AG08395 (cell line): ENCODE measurements around the gene SMG6.

Source experiments
- DNase-seq: peaks from one replicate; pipeline ENCODE4 v3.0.0; 2012; ENCODE audit warnings: mixed read lengths, low spot score

SMG6 gene

DNA sequence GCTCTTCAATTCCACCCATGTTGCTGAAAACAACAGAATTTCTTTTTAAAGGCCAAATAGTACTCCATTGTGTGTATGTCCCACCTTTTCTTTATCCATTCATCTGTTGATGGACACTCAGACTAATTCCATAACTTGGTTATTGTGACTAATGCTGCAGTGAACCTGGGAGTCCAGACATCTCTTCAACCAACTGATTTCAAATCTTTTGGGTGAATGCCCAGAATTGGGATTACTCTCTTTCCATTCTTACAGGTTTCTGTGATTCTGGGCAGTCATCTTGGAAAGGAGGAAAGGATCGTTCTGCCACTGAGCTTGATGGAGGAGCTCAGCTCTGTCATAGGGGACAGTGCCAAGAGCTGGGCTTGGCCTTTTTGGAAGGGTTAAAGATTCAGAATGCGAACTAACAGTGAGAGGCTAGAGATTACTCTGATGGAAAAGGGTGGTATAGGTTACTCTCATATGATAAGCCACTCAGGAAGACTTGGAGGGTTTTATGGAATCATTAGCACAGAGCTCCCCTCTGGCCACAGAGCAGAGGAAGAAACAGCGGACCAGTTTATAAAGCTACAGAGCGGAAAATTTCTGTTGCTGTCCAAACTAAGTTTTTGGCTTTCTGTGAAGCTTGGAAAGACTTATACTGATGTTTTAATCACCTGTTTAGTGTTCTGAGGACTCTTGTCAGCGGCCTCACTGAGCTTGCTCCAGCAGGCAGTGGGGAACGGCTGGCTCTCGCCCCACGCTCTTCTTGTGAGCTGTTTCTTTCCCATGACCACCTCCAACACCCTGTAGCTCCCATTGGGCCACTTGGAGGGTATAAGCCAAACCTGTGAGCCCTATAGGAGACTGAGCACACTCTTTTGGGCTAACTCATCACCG is 200.4 kb downstream of the SMG6 start:
- peak; percentile 48 for DNase-seq

DNA sequence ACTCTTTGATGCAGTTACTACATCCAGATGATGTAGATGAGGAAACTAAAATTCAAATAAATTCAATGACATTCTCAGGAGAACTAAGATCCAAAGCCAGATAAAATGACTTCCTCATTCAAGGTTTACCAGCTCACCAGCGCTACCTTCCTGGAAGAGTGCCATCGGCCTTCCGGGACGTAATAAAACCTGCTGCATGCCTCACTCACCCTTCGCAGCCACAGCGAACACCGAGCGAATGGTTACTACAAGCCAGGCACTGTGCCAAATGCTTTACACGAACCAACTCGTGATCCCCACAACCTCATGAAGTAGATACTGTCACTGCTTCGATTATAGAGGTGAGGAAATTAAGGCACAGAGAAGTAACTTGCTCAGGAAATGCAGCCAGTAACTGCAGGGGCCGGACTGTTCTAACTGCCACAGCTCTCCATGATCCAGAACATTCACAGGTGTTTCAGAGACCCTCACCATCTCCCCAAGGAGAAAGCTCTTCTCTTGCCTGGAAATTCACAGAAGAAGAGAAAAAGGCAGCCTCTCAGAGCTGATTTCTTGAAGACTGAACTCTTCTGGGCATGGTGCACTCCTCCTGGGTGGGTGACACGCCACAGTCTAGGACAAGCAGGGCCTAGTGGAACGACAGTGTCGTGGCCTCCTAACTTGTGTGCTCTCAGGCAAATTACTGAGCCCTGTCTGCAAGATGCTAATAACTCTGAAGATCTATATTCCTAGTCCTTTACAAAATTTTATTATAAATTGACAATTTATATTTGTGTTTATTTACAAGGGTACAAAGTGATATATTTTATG is 201.9 kb downstream of the SMG6 start:
- no peak for DNase-seq

DNA sequence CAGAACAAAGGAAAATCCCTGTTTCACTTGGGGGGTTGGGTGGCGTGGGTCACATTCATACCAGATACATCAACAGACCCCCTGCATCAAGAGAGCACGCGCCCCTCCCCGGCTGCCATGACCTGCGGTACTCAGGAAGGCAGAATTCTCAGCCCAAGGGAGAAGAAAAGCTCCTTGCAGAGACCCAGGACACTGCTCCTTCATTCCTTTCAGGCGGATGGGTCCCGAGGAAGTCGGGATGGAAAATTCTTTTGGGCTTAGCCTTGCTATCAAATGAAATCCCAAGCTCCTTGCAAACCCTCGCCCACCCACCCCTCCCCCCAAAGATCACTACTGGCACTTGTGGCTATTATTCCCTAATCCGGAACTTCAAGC is 208.1 kb downstream of the SMG6 start:
- DNase-seq: no peak

DNA sequence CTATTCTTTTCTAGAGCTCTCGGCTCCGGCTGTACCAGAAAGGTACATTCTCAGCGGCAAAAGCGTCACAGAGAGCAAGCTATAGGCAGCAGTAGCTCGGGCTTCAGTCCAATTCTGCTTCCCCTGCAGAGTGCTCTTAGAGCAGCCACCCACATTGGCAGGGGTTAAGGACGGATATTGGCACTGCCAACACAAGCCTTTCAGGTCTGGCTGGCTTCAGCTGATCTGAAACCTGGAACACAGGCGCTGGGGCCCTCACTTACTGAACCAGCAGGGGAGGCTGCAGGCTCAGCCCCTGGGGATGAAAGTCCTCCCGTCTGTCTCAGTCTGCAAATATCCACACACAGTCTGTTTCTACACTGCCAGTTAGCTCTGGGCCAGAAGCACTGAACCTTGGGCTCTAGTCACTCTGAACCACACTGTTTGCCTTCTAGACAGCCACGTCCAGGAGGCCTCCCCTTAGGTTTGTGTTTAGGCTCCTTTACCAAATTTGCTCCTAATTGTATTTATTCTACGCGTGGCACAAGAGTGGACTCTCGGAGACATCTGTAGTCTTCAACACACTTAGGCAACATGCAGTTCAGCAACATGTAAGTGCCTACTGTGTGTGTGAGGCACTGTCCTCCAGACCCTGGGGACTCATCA is 208.6 kb downstream of the SMG6 start:
- DNase-seq: peak; percentile 69

DNA sequence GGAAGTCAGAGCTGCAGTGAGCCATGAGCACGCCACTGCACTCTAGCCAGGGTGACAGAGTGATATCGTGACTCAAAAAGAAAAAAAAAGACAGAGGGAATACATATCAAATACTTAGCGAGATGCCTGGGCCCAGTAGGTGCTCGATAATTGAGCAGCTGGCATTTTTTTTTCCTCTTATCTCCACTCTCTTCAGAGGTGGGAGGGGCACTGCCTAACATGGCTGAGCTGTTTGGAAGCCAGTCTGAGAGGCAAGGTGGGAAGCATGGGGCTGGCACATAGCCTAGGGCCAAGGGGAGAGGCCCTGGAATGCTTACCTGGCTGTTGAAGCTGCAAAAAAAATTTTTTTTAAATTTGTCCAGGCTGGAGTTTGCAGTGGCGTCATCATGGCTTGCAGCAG is 210.2 kb downstream of the SMG6 start:
- DNase-seq: no peak

DNA sequence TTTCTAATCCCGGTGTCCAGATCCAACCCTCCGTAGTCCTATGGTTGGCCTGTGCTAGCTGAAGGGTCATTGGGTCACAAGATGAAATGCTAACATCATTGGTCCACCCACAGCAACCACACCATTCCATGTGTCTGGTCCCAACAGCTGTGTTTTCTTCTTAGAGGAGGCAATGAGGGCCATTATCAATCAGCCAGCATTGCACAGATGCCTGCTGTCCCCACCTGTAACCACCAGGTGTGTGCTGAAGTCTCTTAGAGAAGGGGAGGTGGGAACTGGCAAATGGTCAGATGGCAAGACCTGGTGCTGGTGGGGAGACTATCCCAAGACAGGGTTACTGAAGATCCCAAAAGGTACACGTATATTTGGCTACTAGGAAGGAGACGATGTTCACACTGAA is 211.3 kb downstream of the SMG6 start:
- DNase-seq: no peak

DNA sequence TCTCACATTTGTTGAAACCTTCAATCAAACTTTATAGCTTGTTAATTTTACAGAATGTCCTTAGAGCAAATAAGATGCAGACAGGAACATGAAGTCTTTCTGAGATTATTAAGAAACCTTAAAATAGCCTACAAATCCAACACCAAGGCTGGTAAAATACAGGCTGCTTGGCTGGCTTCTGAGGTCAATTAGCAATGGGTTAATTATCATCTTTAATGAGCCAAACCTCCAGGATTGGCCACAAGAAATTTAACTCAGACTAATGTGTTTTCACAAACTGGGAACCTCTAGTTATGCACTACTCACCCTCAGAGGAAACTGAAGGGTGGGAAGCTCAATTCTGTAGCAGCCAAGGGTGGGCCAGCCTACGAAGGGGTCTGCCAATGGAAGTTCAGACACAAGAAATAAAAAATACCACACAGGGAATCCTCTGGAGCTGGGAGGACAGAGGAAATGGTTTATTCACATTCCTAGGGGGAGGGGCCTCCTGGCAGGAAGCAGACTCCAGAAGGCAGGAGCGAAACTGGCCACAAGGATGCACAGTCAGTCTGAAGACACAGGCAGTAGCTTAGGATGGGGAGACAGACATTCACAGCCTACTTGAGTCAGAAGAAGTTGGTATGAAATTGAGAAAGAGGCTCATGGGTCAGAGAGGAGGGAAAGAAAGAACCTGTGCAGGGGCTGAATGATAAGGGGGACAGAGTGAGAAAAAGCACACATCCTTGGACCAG is 212.6 kb downstream of the SMG6 start:
- peak; percentile 95 for DNase-seq

DNA sequence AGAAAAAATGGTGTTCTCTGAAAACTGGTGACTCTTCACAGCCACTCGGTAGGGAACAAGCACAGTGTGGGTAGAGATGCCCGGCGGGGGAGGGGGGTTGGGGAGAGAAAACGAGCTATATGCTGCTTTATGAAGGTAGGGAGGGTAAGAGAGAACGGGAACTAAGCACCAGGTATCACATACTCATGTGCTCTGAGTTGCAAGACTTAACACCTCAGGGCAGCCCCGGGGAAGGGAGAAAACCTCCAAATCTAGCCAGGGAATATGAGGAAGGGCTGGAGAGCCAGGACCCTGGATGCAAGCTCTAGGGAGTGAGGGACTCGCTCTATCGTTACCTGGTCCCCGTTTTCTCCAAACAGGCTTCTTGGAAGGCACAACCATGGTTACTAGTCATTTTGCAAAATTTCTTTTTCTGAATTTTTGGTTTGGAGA is 213.4 kb downstream of the SMG6 start:
- no peak for DNase-seq

DNA sequence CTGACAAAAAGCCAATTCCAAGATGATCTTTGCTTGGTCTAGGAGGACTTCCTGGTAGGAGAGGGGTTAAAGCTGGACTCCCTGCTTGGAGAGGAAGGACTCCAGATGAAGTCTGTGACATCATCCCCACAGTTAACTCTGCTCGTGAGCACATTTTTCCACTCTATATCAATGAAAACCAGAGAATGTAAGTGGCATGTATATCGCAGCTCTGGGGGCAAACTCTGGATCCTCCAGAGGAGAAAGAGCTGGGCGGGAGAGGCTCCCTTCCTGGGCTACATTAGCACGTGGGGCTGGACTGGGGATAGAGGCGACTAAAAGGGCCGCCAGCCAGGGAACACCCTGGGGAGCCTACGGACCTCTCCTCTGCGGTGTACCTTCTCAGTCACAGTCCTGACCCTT is 214.6 kb downstream of the SMG6 start:
- DNase-seq: peak; percentile 70

DNA sequence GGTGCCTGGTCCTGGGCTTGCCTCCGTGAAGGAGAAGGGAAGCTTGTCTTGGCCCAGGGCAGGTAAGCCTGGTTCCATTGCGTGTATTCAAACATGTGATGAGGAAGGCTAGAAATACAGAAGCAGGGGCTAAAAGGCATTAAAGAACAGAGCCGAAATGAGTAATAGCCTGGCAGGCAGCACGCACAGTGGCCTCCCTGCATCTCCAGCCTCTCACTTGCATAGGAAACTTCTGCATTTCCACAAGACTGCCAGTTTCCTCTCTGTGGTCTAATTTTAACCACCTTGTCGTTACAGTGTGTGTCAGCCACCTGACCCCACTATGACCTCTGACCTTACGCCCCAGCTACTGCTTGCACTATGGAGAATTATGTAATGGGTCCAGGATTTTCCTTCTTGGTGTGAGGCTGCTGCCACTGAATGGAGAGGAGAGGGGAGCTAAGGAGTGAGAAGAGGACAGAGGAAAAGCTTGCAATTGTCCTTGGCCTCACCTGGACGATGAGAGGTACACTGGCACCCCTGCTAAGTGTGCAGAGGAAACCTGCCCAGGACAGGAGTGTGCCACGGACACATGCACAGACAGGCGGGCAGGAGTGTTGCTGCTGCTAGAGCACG is 215.9 kb downstream of the SMG6 start:
- no peak for DNase-seq

DNA sequence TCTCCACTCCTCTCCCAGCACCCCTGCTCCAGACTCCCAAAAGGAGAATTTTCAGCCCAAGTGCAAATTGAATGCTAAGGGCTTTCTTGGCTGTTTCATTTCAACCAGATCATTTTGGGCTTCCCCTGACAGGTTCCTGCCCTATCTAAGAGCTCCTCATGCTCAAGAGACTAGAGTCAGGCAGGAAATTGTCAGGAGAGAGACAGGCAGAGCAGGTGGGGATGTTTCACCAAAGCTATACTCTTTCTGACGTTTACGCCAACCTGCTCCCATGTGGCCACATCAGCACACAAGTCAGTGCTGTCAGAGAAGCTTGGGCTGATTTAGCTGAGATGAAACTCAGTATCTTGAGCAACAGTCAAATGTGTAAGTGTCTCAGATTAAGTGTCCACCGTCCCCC is 217.3 kb downstream of the SMG6 start:
- DNase-seq: no peak

DNA sequence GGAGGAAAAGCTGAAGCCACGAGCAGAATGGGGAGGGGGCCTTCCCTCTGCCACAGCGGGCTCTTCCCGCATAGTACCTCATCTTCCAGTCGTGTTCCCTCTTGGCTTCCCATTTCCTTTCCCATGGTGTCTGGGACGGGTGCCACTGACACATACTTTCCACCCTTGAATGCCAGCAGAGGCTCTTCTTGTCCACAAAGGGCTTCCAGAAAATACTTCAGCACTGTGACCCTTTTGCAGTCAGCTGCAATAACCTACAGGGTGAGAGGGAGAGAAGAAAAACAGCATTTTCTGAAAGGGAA is 218.0 kb downstream of the SMG6 start:
- DNase-seq: no peak

DNA sequence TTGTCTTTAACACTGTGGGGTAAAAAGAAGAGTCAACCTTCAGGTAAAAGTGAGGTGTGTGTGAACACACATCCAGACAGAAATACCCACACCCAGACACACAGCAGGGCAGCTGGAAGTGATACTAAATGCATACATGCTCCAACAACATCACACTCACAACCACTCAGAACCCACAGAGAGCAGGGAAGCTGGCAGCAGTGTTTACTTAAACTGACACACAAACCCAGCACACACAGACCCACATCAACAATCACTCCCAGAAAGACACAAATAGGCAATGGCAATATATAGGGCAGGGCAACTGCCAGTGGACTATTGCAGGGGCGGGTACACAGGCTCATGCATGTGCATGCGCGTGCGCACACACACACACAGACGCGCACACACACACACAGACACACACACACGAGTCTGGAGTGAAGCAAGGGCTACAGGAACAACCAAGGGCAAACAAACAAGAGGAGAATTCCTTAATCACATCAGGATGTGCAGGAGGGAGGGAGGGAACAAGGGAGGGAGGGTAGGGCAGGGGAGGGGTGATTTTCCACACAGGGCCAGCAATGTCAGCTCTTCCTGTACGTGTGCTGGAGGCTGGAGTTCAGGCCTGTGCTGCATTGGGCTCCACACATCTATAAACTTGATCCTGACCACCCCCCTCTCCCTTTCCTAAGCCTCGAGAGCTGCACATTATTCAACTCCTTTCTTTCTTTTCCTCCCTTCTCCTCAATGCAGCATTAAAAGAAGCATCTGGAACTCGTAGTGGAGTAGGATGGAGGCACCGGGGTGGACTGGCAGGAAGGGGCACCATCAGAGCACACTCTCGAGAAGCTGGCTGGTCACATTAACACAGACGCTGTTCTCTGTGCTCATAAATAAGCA is 218.6 kb downstream of the SMG6 start:
- peak; percentile 70 for DNase-seq

DNA sequence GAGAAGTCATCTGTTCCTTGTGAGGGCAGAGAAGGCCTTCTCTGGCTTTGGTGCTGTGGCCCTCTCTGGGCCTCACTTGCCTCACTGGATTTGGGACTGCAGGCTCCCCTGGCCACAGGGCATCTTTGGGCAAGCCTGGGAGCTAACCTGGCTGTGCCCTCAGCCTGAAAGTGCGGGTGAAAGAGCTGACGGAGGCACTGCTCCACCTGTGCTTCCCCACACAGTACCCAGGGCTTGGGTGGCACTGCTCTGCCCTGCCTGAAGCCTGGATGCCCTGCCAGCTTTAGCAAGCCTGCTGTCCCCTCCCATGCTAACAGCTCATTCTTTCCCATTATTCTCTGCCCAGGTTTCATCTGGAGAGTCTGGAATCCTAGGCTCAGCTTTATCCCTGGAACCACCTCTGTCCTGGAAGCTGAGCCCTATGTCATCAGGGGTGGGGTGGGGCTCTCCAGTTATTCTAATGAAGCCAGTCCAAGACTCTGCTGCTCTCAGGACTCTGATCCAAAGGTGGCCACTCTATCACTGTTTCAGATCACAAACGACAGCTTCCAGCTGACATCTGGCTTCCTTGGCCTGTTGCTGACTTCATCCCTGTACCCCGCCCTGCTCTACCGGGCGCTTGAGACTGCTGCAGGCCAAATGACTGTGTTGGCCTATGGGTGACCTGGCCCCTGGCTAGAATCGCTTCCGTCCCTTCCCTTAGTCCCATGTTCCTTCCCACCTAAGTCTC is 219.4 kb downstream of the SMG6 start:
- peak; percentile 80 for DNase-seq

DNA sequence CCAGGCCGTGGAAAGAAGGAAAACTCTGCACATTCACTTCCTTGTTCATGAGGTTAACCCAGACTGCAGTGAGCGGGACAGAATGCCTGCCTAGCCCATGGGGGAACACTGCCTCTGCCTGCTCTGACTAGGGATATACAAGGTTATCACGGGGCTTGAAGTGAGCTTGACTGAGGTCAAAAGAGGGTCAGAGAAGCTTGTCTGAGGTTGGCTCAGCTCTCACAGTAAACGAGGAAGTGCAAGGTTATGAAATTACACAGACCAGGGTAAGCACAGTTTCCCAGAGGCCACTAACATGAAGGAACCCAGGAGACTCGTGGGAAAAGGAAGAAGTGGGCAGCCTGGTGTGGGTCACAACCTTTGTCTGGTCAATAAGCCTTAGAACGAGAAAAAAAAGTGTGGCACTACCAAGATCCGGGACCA is 220.0 kb downstream of the SMG6 start:
- no peak for DNase-seq

DNA sequence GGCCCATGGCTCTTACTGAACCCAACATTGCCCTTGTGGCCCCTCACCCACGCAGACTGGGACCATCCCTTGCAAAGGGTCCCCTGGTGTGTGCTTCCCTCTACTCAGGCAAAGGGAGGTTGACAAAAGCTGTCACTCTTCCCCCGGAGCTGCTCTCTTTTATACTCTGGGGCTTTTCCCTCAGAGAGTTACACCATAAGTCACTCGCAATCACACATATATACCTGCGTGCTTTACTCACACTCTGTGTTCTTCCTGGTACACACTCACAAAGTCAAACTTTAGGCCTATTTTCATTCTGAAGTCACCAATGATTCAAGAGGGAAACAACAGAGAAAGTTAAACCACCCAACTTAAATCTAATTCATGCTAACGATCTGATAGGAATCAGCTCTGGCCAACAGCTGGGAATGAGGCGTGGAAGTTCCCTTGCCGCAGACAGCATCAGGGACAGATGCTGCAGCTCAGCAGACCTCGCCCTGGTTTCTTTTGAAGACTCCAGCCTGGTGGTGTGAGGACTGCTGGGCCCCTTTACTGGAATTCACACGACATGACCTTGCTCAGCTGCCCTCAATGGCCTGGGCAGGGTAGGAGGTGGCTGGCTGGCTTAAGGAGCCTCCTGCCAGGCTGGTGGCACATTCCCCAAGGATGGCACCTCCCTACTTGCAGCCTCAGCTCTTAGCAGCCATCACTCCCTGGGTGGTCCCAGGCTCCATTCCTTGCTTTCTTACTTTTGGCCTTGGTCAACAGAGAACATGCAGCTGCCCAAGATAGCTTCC is 221.4 kb downstream of the SMG6 start:
- DNase-seq: no peak

DNA sequence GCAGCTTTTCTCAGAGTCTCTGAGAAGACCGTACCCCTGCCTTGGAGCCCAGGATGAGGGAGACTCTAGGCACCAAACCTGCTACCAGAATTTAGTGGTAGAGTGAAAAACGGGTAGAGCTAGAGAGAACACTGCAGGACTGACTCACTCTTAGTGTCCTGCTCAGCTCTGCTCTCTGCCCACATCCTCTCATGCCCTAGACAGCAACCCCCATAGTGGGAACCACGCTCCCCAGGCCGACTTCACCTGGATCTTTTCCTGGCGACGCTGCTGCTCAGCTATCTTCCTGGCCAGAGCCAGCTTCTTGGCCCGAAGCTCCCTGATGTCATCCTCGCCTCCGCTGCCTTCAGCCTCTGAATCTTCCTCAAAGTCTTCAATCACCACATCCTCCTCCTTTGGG is 222.0 kb downstream of the SMG6 start:
- peak; percentile 56 for DNase-seq

DNA sequence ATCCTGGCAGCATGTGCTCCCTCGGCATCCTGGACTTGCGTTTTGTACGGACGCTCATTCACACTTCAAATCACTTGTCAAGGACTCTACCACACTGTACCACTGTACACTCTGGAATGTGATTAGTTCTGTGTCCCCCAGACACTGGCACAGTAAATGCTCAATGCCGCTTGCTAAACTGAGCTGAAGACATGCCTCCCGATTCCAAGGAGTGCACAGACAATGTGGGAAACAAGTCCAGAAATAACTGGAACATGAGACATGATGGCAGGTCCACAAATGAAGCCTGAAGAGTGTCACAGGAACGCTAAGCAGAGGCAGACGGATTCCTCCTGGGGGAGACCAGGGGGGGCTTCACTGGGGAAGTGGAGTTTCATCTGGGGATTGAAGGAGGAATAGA is 226.5 kb downstream of the SMG6 start:
- DNase-seq: no peak
